ENCODE results near the gene SLC2A10.

Gene SLC2A10

GRCh38 chr20:46663531-46663930, 45.9 kb upstream of the SLC2A10 start:
- no peak for TF ChIP-seq SPI1 (IDR thresholded peaks at IDR 0.05; ENCODE audit: borderline replicate concordance, low read depth)
- no peak for TF ChIP-seq POLR2AphosphoS5 (IDR thresholded peaks at IDR 0.05; ENCODE audit: low read depth)
- TF ChIP-seq, protein P1, sequence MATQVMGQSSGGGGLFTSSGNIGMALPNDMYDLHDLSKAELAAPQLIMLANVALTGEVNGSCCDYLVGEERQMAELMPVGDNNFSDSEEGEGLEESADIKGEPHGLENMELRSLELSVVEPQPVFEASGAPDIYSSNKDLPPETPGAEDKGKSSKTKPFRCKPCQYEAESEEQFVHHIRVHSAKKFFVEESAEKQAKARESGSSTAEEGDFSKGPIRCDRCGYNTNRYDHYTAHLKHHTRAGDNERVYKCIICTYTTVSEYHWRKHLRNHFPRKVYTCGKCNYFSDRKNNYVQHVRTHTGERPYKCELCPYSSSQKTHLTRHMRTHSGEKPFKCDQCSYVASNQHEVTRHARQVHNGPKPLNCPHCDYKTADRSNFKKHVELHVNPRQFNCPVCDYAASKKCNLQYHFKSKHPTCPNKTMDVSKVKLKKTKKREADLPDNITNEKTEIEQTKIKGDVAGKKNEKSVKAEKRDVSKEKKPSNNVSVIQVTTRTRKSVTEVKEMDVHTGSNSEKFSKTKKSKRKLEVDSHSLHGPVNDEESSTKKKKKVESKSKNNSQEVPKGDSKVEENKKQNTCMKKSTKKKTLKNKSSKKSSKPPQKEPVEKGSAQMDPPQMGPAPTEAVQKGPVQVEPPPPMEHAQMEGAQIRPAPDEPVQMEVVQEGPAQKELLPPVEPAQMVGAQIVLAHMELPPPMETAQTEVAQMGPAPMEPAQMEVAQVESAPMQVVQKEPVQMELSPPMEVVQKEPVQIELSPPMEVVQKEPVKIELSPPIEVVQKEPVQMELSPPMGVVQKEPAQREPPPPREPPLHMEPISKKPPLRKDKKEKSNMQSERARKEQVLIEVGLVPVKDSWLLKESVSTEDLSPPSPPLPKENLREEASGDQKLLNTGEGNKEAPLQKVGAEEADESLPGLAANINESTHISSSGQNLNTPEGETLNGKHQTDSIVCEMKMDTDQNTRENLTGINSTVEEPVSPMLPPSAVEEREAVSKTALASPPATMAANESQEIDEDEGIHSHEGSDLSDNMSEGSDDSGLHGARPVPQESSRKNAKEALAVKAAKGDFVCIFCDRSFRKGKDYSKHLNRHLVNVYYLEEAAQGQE (IDR thresholded peaks at IDR 0.05; ENCODE audit: insufficient replicate concordance, low read depth): no peak
- no peak for TF ChIP-seq CTCF (IDR thresholded peaks at IDR 0.05; ENCODE audit: insufficient read depth, low read length)
- TF ChIP-seq GABPA (IDR thresholded peaks at IDR 0.05; ENCODE audit: low read depth): no peak
- Histone ChIP-seq H3K4me3 (replicated peaks; ENCODE audit: insufficient read depth, low read length) (no peak overlapping the region), H3K27ac (replicated peaks) (no peak overlapping the region), H3K27me3 (ENCODE audit: insufficient read depth, poor library complexity, severe bottlenecking) (no peaks in the 10 kb centered on the region)
- DNase-seq (ENCODE audit: low read depth in 1 of 2, low spot score in 1 of 2): no peak

GRCh38 chr20:46665602-46666001, 43.8 kb upstream of the SLC2A10 start:
- H3K27me3 ChIP-seq (ENCODE audit: insufficient read depth, poor library complexity, severe bottlenecking): no peaks in the 10 kb centered on the region
- DNase-seq (ENCODE audit: low read depth in 1 of 2, low spot score in 1 of 2): no peak
- no peak overlapping the region for H3K4me3 ChIP-seq (replicated peaks; ENCODE audit: insufficient read depth, low read length)
- TF ChIP-seq GABPA (IDR thresholded peaks at IDR 0.05; ENCODE audit: low read depth): no peak
- TF ChIP-seq CTCF (IDR thresholded peaks at IDR 0.05; ENCODE audit: insufficient read depth, low read length): no peak
- TF ChIP-seq POLR2AphosphoS5 (IDR thresholded peaks at IDR 0.05; ENCODE audit: low read depth): no peak
- TF ChIP-seq, protein P1 (IDR thresholded peaks at IDR 0.05; ENCODE audit: insufficient replicate concordance, low read depth): no peak
- TF ChIP-seq SPI1 (IDR thresholded peaks at IDR 0.05; ENCODE audit: borderline replicate concordance, low read depth): peak; percentile 31; the same call in 1 of the 2 replicates
- H3K27ac ChIP-seq (replicated peaks): no peak overlapping the region

DNA sequence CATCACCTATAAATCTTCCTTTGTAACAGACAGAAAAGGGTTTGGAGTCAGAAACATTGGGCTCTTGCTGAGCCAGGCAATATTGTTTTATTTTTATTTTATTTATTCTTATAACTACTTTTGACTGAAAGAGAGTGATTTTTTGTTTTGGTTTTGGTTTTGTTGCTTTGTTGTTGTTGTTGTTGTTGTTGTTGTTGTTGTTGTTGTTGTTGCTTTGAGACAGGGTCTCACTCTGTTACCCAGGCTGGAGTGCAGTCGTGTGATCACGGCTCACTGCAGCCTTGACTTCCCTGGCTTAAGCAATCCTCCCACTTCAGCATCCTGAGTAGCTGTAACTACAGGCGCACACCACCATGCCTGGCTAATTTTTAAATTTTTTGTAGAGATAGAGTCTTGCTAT, 43.1 kb upstream of the SLC2A10 start:
- DNase-seq (ENCODE audit: low read depth in 1 of 2, low spot score in 1 of 2): no peak
- no peak overlapping the region for H3K4me3 ChIP-seq (replicated peaks; ENCODE audit: insufficient read depth, low read length)
- no peak for TF ChIP-seq POLR2AphosphoS5 (IDR thresholded peaks at IDR 0.05; ENCODE audit: low read depth)
- TF ChIP-seq CTCF (IDR thresholded peaks at IDR 0.05; ENCODE audit: insufficient read depth, low read length): no peak
- no peak for TF ChIP-seq SPI1 (IDR thresholded peaks at IDR 0.05; ENCODE audit: borderline replicate concordance, low read depth)
- TF ChIP-seq GABPA (IDR thresholded peaks at IDR 0.05; ENCODE audit: low read depth): no peak
- TF ChIP-seq, protein P1 (IDR thresholded peaks at IDR 0.05; ENCODE audit: insufficient replicate concordance, low read depth): no peak
- H3K27me3 ChIP-seq (ENCODE audit: insufficient read depth, poor library complexity, severe bottlenecking): no peaks in the 10 kb centered on the region
- no peak overlapping the region for H3K27ac ChIP-seq (replicated peaks)
